Measurements from ENCODE around the gene NCAPG2. TPM values are rescaled to one million over a fixed set of nuclear protein-coding genes. Genes with fewer than 3 reads are reported as not detected.

NCAPG2 gene
- total and polyA plus RNA-seq, 10 of the 15 experiments (the other 5 are each of a cell fraction or from before 2014, with no cell fraction given), result 11.2 to 78.2 (median 49.2) TPM

DNA sequence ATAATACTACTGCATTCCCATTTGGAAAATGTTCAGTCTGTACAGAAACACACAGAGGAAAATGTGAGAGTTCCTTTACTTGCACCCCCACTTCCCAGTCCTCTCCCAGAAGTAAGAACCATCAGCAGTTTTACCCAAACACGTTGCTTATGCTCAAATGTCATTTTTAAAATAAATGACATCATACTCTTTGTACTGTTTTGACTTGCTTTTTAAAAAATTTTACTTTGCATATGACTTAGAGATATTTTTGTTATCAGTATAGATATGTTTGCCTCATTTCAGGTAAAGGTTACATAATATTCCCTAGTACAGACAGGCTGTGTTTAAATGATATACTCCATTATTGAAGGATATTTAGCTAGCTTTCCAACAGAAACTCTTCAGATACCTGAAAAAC is 103.5 kb downstream of the NCAPG2 start:
- intact Hi-C loops (cut with micrococcal nuclease; ENCODE audit: unreplicated experiment), result no loop called here
- in situ Hi-C loops (cut with MboI), result no loop called here
- Histone ChIP-seq H3K9me3 (replicated peaks; ENCODE audit: control insufficient read depth, insufficient read depth, low read length) (no peaks in the 10 kb centered on the region), H3K4me1 (ENCODE audit: control insufficient read depth, insufficient read depth, low read length) (peaks cover 24% of the 10 kb centered on the region), H3K4me3 (no peak overlapping the region), H3K36me3 (ENCODE audit: control insufficient read depth in 2 of 2, insufficient read depth in 2 of 2, low read length in 1 of 2) (peaks cover 0 to 2% of the 10 kb centered on the region in 2 experiments; a peak in 1 of 4 replicates), H3K27ac (ENCODE audit: control insufficient read depth, insufficient read depth) (no peak overlapping the region), H4K20me1 (ENCODE audit: control insufficient read depth, insufficient read depth) (no peaks in the 10 kb centered on the region), H3K79me2 (ENCODE audit: control insufficient read depth, insufficient read depth, low read length) (no peaks in the 10 kb centered on the region), H3K27me3 (replicated peaks in 1 of 2; ENCODE audit: control insufficient read depth in 2 of 2, insufficient read depth in 2 of 2, low read length in 1 of 2) (no peaks in the 10 kb centered on the region), H3K9ac (ENCODE audit: control insufficient read depth, insufficient read depth, low read length) (no peak overlapping the region), H2AFZ (ENCODE audit: control insufficient read depth, low read depth, low read length) (no peak overlapping the region), H3K4me2 (ENCODE audit: control insufficient read depth, insufficient read depth) (no peak overlapping the region)
- POLR2A ChIA-PET, result no interaction called here
- no peak for DNase-seq (ENCODE audit: low read depth, low spot score)
- RAD21 ChIA-PET (ENCODE audit: unreplicated experiment), result no interaction called here
- no peak for ATAC-seq
- 0% methylated on average over 1 of the region's 1 CpG for WGBS (ENCODE audit: insufficient coverage, insufficient replicate concordance, low lambda C conversion rate, missing lambda C conversion rate)
- no TSS peak for BruUV-seq (replicated peaks)
- SMC1A ChIA-PET (ENCODE audit: uncharacterized antibody, unreplicated experiment), result no interaction called here
- FAIRE-seq, result no peak
- CTCF ChIA-PET, result no interaction called here
- TF ChIP-seq ZBTB40 (IDR thresholded peaks at IDR 0.05; ENCODE audit: borderline replicate concordance) (no peak), ZZZ3 (IDR thresholded peaks at IDR 0.05; ENCODE audit: control insufficient read depth, insufficient read length, low read depth) (no peak), CHD2 (IDR thresholded peaks at IDR 0.05; ENCODE audit: borderline replicate concordance, low read depth, low read length) (no peak), ATF2 (IDR thresholded peaks at IDR 0.05; ENCODE audit: low read length) (no peak), ATF7 (IDR thresholded peaks at IDR 0.05; ENCODE audit: low read depth) (0 out of 2 replicates have a peak, but pooled peaks have one; percentile 31), ZNF592 (IDR thresholded peaks at IDR 0.05) (no peak), PML (IDR thresholded peaks at IDR 0.05; ENCODE audit: low read length) (no peak), NFYA (IDR thresholded peaks at IDR 0.05; ENCODE audit: borderline replicate concordance, low read depth, low read length) (no peak), PAX5 (IDR thresholded peaks at IDR 0.05; ENCODE audit: borderline replicate concordance, low read depth, low read length) (no peak), NR2F1 (conservative IDR thresholded peaks at IDR 0.05) (no peak), MTA3 (IDR thresholded peaks at IDR 0.05; ENCODE audit: borderline replicate concordance, low read length) (no peak), MEF2A (IDR thresholded peaks at IDR 0.05; ENCODE audit: insufficient read depth, low read depth, low read length) (no peak)
- TF ChIP-seq, protein P1, sequence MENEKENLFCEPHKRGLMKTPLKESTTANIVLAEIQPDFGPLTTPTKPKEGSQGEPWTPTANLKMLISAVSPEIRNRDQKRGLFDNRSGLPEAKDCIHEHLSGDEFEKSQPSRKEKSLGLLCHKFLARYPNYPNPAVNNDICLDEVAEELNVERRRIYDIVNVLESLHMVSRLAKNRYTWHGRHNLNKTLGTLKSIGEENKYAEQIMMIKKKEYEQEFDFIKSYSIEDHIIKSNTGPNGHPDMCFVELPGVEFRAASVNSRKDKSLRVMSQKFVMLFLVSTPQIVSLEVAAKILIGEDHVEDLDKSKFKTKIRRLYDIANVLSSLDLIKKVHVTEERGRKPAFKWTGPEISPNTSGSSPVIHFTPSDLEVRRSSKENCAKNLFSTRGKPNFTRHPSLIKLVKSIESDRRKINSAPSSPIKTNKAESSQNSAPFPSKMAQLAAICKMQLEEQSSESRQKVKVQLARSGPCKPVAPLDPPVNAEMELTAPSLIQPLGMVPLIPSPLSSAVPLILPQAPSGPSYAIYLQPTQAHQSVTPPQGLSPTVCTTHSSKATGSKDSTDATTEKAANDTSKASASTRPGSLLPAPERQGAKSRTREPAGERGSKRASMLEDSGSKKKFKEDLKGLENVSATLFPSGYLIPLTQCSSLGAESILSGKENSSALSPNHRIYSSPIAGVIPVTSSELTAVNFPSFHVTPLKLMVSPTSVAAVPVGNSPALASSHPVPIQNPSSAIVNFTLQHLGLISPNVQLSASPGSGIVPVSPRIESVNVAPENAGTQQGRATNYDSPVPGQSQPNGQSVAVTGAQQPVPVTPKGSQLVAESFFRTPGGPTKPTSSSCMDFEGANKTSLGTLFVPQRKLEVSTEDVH (IDR thresholded peaks at IDR 0.05; ENCODE audit: low read depth, partially characterized antibody), result no peak
